GM19452 (cell line): ENCODE results near the gene RAC3.
A peak's percentile ranks its signal among the peaks of the same experiment; 100 is the strongest.

Experiments
- ATAC-seq: cut with Tn5 transposase; IDR thresholded peaks from one replicate; pipeline ENCODE4 v1.9.1; 2021; ENCODE audit not compliant: unreplicated experiment

Gene RAC3

DNA sequence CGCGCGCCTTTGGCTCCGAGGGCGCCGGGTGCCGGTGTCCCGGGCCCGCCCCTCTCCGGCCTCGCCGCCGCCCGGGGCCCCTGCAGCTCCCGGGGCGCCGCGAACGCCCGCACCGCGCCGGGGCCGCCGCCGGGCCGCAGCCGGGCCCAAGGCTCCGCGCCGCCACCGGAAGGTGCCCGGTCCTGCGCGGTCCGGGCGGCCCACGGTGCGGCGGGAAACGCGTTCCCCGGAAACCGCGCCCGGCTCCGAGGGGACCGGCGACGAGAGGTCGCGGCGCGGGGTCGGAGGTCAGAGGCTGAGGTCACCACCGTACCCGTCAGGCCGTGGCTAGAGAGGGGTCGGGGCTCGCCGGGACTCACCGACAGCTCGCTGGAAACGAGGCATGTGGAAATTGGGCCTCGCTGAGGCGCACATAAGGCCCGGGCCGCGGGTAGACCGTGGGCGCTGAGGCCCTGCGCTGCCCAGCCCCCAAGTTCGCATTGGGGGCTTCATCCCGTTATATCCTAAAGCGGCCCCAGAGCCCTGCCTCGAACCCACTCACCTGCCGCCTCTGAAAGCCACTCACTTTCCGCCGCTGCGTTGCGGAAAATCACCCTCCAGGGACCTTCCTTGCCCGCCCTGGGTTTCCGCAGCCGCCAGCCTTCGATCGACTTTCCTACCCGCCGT, 34.3 kb downstream of the RAC3 start, which contains the start of gene DUS1L:
DUS1L (minus strand) TSS at position 167 of the 666 bp plus-strand sequence. CDS start 745 bp downstream, outside the sequence.
- ATAC-seq: peak; percentile 65

DNA sequence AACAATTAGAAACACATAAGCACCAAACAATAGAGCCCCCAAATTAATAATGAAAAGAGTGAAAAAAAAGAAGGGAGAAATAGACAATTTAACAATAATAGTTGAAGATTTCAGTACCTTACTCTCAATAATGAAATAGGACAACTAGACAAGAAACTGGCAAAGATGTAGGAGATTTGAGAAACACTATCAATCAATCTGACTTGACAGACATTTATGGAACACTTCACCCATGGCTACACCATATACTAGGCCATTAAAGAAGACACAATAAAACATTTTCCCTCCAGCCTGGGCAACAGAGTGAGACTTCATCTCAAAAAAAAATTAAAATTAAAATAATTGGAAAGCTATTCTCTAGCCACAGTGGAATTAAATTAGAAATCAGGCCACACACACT, 39.1 kb downstream of the RAC3 start:
- no peak for ATAC-seq

DNA sequence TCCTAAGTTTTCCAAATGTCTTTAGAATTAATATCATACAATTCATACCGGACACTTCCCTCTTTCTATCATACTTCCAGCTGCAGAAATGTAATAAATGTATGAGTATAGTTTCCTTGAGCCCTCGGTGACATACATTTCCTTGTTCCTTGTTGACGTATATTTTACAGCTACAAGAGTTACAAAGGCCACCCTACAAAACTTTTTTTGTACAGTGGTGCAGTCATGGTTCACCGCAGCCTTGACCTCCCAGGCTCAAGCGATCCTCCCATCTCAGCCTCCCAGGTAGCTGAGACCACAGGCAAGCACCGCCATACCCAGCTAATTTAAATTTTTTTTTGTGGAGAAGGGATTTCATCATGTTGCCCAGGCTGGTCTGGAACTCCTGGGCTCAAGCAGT, 41.3 kb downstream of the RAC3 start:
- no peak for ATAC-seq

DNA sequence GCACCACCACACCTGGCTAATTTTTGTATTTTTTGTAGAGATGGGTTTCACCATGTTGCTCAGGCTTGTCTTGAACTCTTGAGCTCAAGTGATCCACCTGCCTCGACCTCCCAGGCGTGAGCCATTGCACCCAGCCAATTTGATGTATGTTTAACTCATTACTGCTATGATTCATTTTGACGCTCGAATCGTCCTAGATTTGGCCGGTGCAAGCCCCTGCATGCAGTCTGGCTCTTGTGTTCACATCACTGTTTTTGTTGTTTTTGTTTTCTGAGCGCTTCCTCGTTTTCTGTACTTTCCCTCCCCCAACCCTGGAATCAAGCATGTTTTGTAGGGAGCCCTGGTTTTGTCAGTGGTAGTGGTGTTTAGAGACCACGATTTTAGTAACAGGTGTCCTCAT, 42.0 kb downstream of the RAC3 start:
- no peak for ATAC-seq

DNA sequence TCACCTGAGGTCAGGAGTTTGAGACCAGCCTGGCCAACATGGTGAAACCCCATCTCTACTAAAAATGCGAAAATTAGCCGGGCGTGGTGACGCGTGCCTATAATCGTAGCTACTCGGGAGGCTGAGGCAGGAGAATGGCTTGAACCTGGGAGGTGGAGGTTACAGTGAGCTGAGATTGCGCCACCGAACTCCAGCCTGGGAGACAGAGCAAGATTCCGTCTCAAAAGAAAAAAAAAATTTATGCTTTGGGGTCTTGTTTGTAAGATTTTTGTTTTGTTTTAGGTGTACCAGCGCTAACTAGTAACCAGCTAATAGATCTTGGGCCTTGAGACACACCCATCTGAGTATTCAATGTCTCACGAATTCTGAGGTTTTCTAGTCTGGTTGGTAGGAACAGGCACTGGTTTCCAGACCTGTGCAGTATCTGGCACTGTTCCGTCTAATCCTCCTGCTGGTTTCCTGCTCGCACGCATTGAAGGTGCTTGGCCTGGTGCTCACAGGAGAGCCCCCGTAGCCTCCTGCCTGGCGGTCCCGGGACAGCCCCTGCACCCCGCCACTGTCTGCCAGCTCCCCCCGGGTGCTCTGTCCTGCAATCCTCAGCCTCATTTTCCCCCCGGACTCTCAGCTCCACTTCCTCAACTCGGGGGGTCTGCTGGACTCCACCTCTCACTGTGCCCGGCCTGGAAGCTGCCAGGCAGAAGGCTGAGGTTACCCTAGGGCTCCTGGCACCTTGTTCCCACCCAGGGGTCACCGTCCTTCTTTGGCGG, 44.7 kb downstream of the RAC3 start:
- ATAC-seq: no peak

DNA sequence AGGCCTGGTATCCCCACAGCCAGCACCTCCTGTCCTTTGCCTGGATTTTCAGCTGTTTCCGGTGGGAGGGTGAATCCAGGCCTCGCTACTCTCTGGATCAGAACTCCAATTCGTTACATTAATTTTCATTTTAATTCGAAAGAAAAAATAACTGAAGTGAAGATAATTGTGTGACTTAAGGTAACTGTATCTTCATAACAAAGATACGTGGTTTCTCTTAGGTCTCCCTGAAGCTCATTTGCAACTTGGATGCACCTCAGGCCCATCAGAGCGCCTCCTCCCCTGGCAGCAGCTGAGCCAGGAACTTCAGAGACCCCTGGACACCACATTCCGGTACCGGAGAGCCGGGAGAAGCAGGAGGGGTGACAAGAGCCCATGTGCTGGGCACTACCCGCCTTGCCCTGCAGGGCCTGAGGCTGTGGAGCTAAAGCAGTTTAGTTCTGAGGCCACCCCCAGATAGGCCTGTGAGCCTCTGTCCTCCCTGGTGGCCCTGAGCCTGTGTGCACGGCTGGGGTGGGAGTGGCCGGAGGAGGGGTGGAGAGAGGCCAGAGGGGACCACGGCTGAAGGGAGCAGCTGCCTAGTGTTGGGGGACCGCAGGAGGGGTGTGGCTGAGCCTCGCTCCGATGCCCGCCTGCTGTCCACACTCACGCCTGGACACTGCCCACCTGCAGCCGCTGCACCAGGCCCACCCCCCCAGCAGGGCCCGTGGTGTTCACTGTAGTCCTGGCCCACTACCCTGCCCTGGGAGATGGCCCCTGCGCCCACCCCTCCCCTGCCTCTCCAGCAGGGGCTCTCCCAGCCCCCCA, 45.5 kb downstream of the RAC3 start:
- no peak for ATAC-seq

DNA sequence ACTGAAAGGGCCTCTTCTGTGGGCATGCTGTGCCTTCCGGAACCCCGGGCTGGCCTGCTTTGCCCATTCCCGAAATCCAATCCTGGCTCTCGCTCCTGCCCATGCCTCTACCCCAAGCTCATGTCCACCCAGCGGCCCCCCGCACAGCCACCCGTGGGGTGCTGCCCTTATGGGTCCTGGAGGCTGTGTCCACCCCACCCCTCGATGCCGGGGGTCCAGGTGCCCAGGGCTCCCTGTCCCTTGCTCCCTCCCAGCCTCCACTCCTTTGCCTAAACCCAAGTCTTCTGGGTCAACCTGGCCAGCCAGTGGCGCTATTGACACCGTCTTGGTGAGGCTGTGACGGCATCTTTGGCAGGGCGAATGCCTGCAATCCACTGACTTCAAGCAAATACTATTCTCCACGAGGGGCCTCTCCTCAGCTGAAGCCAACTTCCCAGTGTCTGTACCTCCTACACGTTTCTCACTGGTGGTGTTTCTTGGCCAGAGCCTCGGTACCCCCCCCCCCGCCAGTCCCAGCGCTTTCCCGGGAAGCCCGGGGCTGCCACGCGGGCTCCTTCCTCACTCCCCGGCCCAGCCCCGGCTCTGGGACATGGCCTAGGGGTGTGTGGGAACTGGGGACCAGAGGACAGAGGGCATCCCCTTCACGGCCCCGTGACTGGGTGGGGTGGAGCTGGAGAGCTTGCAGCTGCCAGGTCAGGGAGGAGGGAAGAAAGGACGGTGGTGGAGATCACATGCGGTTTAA, 46.3 kb downstream of the RAC3 start:
- no peak for ATAC-seq

DNA sequence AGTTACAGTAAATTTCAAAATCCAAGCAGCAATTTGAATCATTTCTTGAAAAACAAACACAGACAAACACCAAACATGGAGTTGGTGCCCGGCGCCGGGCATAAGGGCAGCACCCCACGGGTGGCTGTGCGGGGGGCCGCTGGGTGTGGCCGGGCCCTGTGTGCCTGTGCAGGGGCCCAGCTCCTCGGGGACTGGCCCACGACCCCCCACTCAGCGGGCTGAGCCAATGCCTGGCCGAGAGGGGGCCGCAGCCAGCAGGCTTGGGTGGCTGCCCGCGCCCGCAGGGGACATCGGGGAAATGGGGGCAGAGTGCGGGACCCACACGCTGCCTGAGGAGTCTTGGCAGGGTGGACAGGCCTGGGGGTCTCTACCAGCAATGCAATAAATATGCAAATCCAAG, 47.0 kb downstream of the RAC3 start:
- no peak for ATAC-seq

DNA sequence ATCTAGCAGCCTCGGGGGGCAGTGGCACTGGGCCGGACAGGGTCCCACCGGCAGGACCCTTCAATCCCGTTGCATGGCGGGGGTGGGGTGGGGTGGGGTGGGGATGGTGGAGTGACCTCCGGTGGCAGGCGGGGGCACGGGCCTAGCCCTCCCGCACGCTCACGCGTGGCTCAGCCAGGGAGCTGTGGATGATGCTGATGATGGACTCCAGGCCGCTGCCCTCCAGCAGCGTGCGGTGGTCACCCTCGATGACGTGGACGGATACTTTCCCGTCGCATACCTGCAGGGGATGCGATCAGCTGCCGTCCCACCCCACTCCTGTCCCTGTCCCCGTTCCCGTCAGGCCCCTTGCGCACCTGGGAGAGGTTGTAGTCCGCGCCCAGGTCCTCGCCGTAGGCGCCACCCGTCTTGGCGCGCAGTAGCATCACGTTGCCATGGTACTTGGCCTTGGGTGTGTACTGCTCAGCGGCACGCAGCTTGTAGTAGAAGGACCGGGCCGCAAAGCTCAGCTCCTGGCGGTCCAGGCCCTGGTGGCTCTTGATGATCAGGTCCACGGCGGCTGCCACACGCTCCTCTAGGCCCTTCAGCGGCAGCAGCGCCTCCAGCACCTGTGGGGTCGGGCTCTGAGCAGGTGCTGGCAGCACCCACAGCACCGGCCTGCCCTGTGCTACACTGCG, 47.7 kb downstream of the RAC3 start:
- ATAC-seq: no peak

DNA sequence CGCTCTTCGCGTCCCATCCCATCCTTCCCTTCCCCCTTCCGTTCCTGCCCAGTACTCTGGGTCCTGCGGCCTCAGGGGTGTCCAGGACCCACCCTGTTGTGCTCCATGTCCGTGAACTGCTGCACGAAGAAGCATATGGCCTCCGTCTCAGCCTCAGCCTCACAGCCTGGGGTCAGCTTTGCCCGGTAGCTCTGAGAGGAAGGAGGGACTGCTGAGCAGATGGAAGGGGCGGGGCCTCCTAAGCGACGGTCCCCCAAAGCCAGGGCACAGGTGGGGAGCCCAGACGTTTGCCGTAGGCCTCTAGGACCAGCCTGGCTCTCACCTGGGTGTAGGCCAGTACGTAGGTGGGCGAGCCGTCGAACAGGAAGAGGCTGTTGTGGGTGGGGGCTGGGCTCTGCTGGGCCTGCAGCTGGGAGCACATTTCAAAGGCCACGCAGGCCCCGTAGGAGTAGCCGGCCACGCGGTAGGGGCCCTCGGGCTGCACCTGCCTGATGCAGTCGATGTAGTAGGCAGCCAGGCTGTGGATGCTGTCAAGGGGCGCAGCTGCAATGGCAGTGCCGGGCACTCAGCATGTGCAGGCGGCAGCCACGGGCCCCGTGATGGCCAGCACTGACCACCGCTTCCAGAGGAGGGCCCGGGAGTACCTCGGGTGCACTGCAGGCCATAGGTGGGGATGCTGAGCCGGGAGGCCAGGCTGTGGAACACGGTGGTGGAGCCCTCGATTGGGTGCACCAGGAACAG, 48.7 kb downstream of the RAC3 start:
- ATAC-seq: no peak

DNA sequence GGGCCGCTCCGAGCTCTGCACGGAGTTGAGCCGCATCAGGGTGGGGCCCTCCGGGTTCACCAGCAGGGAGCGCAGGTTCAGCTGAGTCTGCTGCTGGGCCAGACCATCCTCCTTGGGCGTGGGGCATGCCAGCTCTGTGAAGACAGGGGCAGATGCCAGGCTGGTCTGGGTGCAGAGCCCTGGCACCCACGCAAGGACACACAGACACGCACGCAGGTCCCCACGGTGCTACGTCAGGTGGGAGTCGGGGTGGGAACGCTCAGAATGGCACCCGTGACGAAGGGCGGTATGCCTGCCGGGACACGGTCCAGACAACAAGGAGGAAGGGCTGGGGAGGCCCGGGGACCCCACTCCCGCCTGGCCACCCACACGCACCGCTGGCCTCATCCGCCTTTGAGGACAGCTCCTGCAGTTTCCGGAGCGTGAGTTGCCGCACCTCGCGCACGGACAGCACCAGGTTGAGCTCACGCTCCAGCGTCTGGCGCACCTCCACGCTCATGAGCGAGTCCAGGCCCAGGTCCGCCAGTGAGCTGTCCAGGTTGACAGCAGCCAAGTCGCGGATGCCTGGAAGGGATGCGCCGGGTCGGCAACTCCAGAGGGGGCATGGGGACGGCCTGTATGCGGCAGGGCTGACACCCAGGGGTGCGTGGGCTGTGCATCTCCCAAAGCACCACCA, 49.4 kb downstream of the RAC3 start:
- ATAC-seq: no peak

DNA sequence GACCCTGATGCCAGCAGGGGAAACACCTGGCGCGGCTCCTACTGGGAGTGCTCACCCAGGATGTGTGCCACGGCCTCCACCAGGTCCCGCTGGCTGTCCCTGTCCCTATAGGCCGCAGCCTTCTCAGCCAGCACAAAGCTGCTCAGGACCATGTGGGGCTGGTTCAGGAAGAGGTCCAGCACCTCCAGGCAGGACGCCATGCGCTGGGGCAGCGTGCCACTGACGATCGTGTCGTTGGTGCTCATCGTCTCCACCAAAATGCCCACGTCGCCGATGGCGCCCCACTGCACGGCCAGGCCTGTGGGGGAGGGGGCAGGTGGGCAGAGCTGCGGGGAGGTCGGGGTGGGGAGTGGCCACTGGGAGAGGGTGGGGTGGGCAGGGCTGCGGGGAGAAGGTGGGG, 50.1 kb downstream of the RAC3 start:
- ATAC-seq: no peak

DNA sequence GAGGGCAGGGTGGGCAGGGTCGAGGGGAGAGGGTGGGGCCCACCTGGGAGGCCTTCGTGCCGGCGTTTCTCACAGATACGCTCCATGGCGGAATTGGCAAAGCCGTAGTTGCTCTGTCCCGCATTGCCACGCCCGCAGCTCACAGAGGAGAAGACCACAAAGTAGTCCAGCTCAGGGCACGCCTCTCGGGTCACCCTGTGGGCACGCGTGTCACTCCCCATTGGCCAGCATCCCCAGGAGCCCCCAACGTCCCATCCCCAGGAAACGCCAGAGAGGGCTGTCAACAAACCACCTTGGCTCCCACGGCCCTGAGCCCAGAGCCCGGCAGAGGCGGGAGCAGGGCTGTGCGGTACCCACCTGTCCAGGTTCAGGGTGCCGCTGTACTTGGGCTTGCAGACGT, 50.5 kb downstream of the RAC3 start:
- no peak for ATAC-seq

DNA sequence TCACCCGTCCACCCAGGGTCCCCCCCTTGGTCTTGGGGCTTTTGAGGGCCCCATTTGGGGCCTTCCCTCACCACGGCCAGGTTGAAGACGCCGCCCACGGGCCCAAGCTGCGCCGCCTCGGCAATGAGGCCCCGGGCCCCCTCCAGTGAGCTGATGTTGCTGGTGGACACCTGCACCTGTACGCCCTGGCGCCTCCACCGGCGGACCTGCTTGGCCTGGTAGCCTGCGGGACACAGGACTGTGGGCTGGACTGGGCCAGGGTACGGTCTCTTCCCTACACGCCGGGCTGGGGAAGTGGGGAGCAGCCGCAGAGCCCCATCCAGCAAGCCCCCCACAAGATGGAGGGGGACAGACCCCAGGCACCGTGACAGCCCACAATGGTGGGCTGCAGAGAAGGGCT, 51.0 kb downstream of the RAC3 start:
- ATAC-seq: no peak

DNA sequence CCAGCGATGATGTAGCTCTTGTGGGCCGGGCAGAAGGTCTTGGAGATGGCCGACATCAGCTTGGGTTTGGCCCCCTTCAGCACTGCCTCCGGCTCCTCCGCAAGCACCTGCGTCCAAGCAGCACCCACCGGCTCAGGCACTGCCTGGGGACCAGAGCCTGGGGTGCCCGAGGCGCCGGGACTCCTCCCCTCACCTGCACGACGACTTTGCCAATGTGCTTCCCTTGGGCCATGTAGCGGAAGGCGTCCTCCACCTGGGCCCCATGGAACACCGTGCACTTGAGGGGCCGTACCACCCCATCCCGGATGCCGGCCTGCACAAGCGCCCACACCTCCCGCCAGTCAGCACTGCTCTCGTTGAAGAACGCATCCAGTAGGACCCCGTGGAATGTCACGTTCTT, 51.5 kb downstream of the RAC3 start:
- no peak for ATAC-seq
